ENCODE results near the gene IGSF3.
"Not testable (repeated sequence)": the region's sequence is repeated elsewhere in the genome, so short reads cannot be mapped to it uniquely, and the experiment has no call there.

The IGSF3 gene

DNA sequence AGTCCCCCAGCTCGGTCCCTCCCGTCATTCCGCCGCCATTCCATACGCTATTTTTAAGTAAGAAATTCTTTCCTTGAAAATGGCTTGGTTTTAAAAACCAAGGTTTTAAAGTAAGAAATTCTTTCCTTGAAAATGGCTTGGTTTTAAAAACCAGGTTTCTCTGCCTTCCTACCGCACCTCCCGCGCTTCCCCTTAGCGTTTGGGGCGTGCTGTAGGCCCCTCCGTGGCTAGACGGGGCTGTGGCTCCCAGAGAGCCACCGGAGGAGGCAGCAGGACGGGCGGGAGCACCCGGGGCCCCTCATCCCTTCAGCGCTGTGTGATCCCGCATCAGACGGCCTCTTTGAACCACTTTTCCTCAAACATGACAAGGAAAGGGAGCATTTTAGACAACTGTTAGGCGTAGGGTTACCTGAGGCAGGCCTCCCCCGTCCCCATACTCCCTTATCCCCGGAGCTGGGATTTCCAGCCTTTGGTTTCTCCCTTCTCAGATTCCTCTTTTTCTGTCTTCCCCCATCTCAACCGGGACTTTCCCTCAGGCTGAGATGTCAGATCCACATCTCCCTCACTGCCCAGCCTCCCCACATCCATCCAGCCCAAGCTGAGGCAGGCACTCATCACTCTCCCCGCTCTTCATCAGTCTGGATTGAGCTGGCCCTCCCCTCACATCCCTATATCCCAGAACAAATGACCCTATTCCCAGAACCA is 96.2 kb downstream of the IGSF3 start:
- no peak for DNase-seq

DNA sequence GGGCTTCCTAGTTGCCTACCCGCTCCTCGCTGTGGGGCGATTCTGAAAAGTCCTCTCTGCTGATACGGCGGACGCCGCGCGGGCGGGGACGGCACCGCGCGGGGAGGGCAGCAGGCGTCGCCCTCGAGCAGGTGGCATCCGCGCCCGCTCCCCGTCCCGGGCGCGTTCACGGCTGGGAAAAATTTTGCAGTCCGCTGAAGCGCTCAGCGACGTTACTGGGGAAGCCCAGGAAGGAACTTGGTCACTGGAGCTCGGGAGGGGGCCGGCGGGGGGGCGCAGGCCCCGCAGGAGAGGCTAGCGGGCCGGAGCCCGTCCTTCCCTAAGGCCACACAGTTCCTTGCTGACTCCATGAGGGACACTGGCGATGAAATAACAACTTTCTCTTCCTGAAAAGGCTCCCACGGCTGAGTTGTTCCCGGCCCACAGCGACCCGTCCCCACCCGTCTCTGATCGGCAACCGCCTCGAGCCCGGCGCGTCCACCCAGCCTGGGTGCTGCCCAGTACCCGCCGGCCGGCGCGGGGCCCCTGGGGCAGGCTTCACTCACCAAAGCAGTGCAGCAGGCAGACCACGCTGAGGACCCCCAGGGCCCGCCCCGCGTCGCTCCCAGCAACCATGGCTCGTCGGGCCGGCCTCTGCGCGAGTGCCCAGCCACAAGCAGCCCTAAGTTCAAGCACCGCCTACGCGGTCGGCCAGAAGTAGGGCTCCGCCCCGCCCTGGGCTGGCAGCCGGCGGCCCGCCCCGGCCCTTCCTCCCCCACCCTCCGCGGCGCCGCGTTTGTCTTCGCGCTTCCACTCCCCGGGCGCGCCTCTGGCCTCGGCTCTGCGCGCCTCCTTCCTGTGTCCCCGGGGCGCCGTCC is 96.9 kb downstream of the IGSF3 start, which contains the start of gene CD58:
CD58 (minus strand) TSS at position 669 of the 857 bp plus-strand sequence; CDS start at position 615, 54 bp downstream.
- no peak for DNase-seq

DNA sequence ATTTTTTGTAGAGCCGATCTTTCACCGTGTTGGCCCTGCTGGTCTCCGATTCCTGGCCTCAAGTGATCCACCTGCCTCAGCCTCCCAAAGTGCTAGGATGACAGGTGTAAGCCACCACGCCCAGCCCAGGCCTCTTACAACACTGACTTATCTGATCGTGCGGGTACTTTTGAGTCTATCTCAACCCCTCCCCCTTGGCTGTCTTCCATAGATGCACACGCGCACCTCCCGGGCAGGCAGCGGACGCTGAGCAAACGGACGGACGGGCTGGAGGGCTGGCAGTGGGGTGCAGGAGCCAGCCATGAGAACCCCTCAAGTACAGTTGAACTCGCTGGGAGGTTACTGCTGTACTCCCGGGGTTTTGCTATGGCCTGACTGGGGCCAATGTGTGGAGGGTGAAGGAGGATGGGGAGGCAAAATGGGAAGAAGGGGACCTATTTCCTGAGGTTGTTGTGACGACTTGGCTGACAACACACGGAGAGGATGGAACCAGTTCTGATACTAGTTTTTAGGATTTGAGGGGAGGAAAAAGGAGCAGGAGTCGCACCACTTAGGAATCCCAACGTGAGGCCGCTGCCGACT is 97.7 kb downstream of the IGSF3 start:
- DNase-seq, result no peak

DNA sequence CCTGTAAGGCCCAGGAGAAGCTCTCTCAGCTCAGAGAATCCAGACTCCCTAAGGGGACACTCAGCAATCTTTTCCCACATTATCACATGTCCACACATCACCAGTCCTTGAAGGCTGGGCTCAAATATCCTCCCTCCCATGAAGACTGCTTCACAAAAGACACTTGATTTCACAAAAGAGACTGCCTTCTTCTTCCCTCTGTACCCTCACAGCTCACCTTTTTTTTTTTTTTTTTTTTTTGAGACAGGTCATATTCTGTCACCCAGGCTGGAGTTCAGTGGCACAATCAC is 98.2 kb downstream of the IGSF3 start:
- DNase-seq, result no peak

DNA sequence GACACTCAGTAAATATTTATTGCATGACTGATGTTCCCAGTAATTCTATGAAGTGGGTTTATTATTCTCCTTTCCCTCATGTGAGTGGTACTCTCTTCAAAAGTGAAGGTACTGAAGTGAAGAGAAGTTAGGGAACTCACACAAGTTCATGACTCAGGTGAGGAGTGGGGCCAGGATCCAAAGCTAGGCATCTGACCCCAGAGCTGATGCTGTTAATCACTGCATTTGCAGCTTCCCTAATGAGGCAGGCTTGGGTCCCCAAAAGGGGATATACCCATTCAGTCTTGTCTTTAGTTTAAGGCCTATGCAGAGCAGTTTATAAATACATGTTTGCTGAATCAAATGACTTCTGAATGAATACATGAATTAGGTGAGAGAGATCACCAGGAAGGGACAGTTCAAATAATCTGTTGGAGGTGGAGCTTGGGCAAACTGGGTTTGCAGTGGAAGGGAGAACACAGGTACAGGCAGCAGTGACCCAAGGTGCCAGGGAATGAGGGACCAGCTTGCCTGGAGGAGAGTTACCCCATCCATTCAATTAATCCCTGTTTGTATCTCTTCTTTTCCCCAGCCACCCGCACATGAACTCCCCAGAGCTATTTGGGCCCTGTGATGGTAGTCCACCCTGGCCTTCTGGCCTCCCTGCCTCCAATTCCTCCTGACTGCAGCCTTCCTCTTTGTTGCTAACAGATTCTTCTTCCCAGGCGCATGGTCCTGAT is 98.7 kb downstream of the IGSF3 start:
- DNase-seq, result no peak

DNA sequence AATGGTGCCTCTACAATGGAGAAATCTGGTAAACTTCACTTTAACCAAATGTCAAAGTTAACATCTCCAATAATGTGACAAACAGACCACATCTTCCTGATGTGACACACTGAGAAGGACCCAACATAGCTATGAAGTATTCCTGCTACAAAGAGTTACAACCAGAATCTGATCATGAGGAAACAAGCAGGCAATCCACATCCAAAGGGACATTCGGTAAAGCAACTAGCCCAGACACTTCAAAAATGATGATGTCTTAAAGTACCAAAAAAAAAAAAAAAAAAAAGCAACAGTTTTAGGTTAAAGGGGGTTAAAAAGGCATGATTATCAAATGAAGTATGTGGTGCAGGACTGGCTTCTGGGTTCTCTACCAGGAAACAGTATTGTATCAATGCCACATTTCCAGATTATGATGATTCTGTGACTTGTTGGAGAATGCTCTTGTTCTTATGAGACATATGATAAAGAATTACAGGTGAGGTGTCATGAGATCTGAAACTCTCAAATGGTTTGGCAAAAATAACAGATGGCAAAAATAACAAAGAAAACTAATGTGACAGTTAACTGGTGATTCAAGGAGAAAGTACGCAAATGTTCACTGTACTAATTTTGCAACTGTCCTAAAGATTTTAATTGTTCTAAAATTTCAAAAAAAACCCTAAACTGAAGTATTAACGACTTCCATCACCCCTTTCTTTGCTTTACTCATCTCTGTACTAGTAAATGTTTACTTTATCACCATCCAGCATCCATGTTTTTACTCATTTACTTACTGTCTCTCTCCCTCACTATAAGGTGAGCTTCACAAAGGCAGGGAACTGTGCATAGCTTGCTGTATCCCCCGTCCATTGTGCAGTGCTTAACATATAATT is 99.5 kb downstream of the IGSF3 start:
- no peak for DNase-seq

DNA sequence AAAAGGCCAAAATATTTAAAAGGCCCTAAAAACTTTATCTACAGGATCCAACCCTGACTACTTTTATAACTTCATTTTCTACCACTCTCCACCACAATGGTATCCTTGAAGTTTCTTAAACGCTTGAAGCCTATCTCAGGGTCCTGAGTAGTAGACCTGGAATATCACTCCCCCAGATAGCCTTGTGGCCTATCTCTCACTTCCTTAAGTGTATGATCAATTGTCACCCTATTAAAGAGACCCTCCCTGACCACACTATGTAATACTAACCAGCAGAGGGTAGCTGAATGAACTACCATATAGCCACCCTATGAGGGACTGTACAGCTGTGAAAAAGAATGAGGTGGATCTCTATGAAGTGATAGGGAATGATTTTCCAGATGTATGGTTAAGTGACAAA is 102.3 kb downstream of the IGSF3 start:
- DNase-seq, result no peak

DNA sequence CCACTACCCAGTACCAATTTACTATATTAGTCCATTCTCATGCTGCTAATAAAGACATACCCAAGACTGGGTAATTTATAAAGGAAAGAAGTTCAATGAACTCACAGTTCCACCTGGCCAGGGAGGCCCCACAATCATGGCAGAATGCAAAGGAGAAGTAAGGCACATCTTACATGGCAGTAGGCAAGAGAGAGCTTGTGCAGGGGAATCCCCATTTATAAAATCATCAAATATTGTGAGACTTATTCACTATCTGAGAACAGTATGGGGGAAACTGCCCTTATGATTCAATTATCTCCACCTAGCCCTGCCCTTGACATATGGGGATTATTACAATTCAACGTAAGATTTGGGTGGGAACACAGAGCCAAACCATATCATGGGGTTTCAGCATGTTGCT is 103.1 kb downstream of the IGSF3 start:
- DNase-seq, result no peak

DNA sequence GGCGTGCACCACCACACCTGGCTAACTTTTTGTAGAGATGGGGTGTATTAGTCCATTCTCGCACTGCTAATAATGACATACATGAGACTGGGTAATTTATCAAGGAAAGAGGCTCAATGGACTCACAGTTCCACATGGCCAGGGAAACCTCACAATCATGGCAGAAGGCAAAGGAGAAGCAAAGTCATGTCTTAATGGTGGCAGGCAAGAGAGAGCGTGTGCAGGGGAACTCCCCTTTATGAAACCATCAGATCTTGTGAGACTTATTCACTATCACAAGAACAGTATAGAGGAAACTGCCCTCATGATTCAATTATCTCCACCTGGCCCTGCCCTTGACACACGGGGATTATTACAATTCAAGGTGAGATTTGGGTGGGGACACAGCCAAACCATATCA is 105.1 kb downstream of the IGSF3 start:
- not testable (repeated sequence) for DNase-seq

DNA sequence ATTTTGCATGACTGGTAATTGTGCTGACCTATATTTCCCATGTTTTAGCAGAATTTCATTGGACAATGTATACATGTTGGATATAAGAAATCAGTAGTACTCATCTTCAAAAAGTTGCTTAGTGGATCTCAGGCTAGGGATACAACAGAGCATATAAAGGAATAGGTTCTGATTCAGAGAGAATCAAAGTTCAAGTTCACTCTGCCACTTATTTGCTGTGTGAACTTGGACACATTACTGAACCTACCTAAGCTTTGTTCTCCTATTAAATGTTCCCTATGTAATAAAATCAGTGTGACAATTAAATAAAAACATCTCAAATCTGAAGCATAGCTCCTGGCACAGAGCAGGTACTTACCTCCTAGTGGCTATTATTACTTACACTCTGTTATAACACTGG is 106.0 kb downstream of the IGSF3 start:
- DNase-seq, result no peak

DNA sequence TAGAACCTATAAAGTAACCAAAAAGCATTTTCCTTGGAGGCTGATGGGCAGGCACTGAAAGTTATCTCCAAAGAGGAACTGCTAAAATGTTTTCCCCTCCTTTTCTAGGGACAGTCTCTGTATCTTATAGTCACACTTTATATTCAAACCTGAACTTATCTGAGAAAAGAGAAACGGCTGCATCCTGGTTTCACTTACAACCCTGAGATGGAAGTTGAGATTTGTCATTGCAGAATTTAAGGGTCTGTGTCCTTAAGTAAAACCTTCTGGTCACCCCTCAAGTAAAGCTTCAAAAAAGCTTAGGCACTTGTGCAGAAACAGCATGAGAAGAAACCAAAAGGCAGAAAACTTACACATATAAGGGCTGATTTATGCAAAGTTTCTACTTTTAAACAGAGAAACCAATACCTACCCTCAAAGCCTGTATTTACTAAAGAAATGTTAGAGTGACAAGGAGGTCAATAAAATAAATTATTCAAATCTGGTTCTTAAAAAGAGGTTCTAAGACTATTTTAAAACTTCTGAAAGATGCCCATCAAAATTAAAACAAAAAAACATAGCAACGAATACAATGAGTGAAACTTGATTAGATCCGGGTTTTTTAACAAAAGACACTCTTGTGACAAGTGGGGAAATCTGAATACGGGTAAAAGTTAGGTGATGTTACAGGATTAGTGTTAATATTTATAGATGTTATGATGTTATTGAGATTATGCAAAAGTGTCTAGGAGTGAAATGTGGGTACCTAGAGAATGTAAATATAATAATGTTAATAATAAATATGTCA is 106.6 kb downstream of the IGSF3 start:
- no peak for DNase-seq

DNA sequence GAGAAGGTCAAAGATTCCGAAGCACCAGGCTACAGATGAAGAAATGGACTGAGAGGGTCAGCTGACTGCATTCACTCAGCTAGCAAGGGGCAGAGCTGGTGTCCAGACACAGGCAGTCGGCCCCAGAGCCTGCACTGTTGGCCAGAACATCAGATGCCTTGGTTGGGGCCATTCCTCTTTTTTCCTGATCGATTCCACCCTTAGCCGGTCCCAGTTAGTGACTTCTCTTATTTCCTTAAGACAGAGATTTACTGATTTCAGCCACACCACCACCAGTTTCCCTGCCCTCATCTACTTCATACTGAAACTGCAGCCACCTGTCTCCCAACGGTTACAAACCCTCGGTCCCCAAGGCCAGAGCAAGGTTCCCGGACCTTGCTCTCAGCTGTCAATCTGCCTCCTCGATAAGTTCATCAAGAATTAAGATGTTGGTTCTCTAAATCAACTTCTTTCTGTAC is 108.2 kb downstream of the IGSF3 start:
- DNase-seq, result no peak

DNA sequence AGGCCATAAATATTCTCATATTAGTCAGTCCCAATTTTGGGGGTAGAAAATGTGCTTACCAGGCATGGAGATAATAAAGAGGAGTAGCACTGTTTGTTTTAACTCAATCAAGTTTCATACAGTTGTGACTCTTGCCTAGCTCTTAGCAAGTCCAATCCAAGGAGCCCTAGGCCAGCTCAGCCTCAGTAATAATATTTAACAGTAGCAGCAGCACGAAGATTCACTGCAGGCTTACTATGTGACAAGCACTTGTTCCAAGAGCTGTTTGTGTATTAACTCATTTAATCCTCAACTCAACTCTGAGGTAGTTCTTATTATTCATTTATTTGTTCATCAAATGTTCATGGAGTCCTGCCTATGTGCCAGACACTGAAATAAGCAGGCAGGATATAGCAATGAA is 109.0 kb downstream of the IGSF3 start:
- DNase-seq, result no peak

DNA sequence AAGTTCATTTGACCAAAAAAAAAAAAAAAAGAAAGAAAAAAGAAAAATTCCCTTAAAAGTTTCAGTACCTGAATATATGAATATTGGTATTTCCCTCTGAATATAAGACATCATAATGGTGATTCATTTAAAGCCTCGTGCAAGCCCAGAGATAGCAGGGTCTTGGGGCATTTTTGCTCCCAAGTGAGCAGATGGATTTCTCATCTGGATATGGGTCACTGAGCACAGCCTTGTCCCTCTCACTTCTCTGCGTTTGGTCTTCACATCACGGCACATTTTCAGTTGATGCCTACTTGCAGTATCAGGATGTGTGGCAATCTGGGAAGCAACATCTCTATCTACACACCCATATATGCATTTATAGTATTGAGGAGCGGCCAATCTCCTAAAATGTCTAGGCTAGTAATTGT is 109.4 kb downstream of the IGSF3 start:
- DNase-seq, result no peak

DNA sequence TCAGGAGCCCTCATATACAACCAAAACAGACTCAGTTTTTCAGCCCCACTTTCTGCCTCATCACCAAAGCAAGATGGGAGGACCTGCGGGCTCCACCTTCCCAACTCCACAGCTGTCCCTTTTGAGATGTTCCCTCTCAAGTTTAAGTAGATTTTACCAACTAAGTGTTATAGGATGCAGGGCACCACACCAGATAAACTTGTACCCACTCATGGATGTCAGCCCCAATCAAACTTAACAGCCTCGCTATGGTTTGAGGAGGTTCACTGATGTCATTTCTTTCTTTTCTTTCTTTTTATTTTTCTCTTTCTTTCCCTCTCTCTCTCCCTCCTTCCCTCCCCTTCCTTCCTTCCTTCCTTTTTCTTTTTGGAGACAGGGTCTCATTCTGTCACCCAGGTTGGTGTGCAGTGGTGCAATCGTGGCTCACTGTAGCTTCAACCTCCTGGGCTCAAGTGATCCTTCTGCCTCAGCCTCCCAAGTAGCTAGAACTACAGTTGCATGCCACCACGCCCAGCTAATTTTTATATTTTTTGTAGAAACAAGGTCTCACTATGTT is 110.1 kb downstream of the IGSF3 start:
- no peak for DNase-seq

DNA sequence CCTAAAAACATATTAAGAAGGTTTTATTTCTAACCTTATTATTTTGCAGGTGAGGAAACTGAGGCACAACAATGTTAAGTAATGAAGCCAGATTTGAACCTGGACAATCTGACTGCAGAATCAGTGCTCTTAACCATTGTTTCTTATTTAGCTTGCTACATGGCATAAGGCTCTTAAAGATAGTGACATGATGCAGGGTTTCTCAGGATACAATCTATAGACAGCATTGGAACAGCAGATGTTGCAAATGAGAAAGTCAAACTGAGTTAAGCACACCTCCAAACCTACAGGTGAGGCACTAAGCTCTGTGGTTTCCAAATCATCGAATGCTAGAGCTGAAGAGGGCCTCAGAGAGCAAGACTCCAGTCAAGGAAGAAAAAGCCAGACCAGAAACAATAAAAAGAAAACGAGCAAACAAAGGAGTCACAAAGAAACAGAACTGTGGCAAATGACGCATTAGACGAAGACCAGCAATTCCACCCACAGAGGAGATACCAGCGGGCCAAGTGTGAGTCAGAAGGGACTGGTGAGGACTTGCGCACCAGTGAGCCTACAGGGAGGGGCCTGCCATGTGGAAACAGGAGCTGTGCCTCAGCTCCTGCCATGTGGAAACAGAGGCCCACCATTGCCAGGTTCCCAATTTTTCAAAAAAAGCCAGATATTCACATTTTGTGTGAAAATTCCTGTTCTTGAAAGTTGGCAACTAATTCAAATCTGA is 111.1 kb downstream of the IGSF3 start:
- DNase-seq, result no peak

DNA sequence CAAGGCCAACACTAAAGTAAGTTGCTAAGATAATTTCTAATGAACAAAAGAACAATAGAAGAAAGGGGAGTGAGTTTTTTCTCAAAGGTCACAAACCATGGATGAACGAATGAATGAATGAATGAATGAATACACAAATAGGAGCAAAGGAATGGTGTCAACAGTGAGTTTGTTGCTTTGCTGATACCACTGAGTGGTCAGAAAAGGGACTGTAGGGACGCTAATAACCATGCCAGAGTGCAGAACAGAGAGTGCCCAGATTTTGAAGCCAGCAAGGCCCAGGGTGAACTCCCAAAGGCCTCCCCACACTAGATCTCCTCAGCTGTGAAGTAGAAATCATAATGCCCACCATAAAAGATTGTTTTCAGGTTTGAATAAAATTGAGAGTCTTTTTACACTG is 112.6 kb downstream of the IGSF3 start:
- DNase-seq, result no peak

DNA sequence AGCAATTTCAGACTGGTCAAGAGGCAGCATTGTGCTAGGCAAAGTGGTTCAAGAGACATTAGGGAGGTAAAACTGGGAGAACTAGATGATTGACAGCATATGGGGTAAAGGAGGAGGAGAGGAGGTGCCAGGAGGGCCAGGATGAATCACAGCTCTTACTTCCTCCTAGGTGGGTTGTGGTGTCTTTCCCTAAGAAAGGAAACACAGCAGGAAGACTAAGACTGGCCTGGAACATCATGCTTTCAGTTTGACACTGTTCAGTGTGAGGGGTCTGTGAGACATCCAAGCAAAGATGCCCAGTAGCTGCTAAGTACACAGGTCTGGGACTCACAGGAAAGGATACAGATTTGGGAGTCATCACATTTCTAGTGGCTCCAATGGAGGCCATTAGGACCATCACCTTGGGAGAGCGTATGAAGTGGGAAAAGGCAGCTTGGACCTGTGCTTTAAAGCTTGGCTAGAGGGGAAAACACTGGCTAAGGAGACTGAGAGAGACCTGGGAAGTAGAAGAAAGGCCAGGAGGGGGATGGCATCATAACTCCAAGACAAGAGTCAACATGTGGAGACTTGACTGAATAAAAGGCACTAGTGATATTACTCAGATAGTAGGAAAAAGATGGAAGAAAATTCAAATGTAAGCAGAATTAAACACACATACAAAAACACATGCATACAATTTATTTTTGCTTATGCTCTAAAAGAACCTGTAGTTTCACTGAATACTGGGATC is 114.0 kb downstream of the IGSF3 start:
- DNase-seq, result no peak

DNA sequence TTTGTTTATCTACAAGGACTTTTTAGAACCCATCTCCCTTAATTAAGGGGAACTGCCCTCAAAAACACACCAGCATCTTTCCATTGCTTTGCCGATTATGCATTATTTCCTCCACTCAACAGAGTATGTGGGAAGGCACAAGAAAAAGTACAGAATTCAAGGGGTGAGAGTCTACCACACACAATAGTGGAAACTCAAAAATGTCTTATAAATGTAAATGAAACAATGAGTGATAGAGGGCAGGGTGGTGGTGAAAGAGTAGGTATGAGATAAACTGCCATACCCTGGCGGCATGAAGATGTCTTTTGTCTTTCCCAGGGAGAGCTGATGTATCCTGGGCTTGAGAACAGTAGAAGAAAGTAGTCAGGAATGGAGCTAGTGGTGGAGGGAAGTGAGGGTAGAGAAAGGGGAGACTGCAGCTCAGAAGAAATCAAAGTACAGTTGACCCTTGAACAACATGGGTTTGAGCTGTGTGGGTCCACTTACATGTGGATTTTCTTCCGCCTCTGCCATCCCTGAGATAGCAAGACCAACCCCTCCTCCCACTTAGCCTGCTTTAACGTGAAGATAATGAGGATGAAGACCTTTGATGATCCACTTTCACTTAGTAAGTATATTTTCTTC is 121.1 kb downstream of the IGSF3 start:
- DNase-seq, result no peak
